DLD1 (cell line): ENCODE measurements around the gene CYP2W1.
"Not testable (repeated sequence)": the region's sequence is repeated elsewhere in the genome, so short reads cannot be mapped to it uniquely, and the experiment has no call there.

ENCODE experiments used
- in situ Hi-C: cut with HindIII; loops from 2 replicates; pipeline ENCODE4 v1.10.0; 2017; ENCODE audit warnings: low sequenced_read_pairs

The CYP2W1 gene

GRCh38 chr7:1025743-1026581 lies 43.0 kb downstream of the CYP2W1 start:
- in situ Hi-C loops, result no loop called here

GRCh38 chr7:1026721-1027161 lies 43.8 kb downstream of the CYP2W1 start:
- in situ Hi-C loops, result no loop called here

- in situ Hi-C loops, result no loop called here
These were observed 44.5 kb downstream of the CYP2W1 start for GRCh38 chr7:1027242-1028043.

- in situ Hi-C loops, result no loop called here
These were observed 45.2 kb downstream of the CYP2W1 start for GRCh38 chr7:1028044-1028770.

GRCh38 chr7:1028775-1029636 lies 46.0 kb downstream of the CYP2W1 start:
- in situ Hi-C loops, result no loop called here

- in situ Hi-C loops, result no loop called here
These were observed 46.9 kb downstream of the CYP2W1 start for GRCh38 chr7:1029637-1030443.

GRCh38 chr7:1030444-1031070 lies 47.6 kb downstream of the CYP2W1 start:
- in situ Hi-C loops, result no loop called here

- in situ Hi-C loops, result no loop called here
These were observed 48.9 kb downstream of the CYP2W1 start for GRCh38 chr7:1031716-1032455.

GRCh38 chr7:1032536-1033181 lies 49.7 kb downstream of the CYP2W1 start:
- in situ Hi-C loops, result no loop called here

- in situ Hi-C loops, result no loop called here
These were observed 50.7 kb downstream of the CYP2W1 start for GRCh38 chr7:1033546-1034145.

GRCh38 chr7:1034769-1035168 lies 51.8 kb downstream of the CYP2W1 start:
- in situ Hi-C loops, result not testable (repeated sequence)

GRCh38 chr7:1036164-1036928 lies 53.4 kb downstream of the CYP2W1 start:
- in situ Hi-C loops, result not testable (repeated sequence)
